Prostate gland (tissue), 2 donors: ENCODE data around the gene OLFM1. TPM values are rescaled to one million over a fixed set of nuclear protein-coding genes. Genes with fewer than 3 reads are reported as not detected.

Experiments used
- DNase-seq: peaks from one replicate; pipeline ENCODE4 v3.0.0-alpha.2; 2019; ENCODE audit warnings: low spot score
- H3K27ac ChIP-seq, 2 donors: fragments of 200-600 bp; sonication (generic); 2 replicates each; pipeline ENCODE4 v1.5.1; 2017 to 2019
- H3K27me3 ChIP-seq: fragments of 200-600 bp; sonication (generic); replicated peaks from 2 replicates; pipeline ENCODE4 v1.5.1; 2019; ENCODE audit not compliant: insufficient read depth
- H3K36me3 ChIP-seq, 2 donors: fragments of 200-600 bp; sonication (generic); 1 replicate in 1 of 2; 2 replicates in 1 of 2; pipeline versions ENCODE4 v1.5.1 to v1.8.1; 2017 to 2019
- H3K4me1 ChIP-seq: fragments of 200-600 bp; sonication (generic); replicated peaks from 2 replicates; pipeline ENCODE4 v1.5.1; 2019
- H3K4me3 ChIP-seq, 2 donors: fragments of 200-600 bp; sonication (generic); 2 replicates each; pipeline ENCODE4 v1.5.1; 2017 to 2019
- H3K9me3 ChIP-seq: fragments of 200-600 bp; sonication (generic); 2 replicates; pipeline ENCODE4 v1.5.1; 2017
- POLR2A ChIP-seq: fragments of 450-650 bp; IDR thresholded peaks from one replicate; pipeline ENCODE4 v1.6.1; 2016; ENCODE audit warnings: antibody characterized with exemption, mild to moderate bottlenecking
- POLR2AphosphoS5 ChIP-seq: sonication (generic); formaldehyde crosslinking; IDR thresholded peaks from one replicate; pipeline ENCODE4 v1.6.1; 2017; ENCODE audit warnings: antibody characterized with exemption
- WGBS: methylation state at CpG from one replicate; pipeline ENCODE4 v1.1.5; 2018; 5-methylcytosine and 5-hydroxymethylcytosine counted together
- intact Hi-C: fragments of 100-400 bp; cut with DNase I; formaldehyde crosslinking; loops from one replicate; pipeline ENCODE4 v1.14.2; 2022
- total RNA-seq, 2 donors: library from RNA; depleted of rRNA; stranded (reverse); fragments of >200 nt; gene quantifications; one replicate each; pipeline ENCODE4 v1.1.0, GENCODE V29; 2016
- TF ChIP-seq, protein P1 (sequence below), 4 experiments: fragments of 200-600 bp in 2 of 4; fragments of 450-650 bp in 2 of 4; sonication (generic) in 2 of 4; IDR thresholded peaks; 1 replicate in 3 of 4; 2 replicates in 1 of 4; pipeline ENCODE4 v1.5.1; 2016 to 2019; ENCODE audit warnings: antibody characterized with exemption in 4 of 4, mild to moderate bottlenecking in 2 of 4, moderate library complexity in 2 of 4

Gene OLFM1
- total RNA-seq, 2 donors from 2014 or later = 11.7 to 23.3 TPM

DNA sequence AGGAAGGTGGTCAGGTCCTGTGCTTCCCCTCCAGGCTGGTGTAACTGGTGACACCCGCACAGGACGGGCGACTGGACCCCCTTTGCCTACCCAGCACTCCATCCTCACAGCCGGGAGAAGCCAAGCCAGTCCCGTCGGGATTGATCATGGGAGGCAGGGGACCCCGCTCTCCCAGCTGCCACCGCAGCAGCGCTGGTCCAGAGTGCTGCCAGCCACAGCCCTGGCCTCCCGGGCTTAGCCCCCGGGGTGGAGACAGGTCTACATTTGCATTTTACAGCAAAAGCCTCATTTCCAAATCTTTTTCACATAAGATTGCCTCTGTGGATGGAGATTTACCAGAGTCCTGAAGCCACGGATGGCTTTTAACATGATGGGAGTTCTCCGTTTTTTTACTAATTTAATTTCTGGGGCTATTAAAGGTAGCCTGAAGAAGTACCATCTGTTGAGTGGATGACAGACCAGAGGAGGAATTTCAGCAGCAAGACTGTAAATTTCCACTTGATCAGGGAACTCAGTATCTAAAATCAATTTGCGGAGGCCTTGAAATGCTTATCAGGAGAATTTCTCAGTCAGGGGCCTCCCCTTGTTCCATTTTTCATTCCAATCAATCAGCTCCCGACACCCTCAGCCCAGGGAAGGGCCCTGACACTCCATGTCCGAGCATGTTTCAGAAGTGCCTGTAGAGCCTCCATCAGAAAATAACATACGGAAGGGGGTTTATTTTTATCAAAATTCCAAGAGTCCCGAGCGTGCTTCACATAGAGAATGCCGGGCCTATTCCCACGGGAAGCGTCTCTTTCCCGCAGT is 80.6 kb downstream of the OLFM1 start:
- DNase-seq = no peak
- intact Hi-C loops = no loop called here
- Histone ChIP-seq H3K27ac (no peak overlapping the region), H3K27me3 (no peaks in the 10 kb centered on the region), H3K36me3 (no peaks in the 10 kb centered on the region), H3K4me1 (no peaks in the 10 kb centered on the region), H3K9me3 (no peaks in the 10 kb centered on the region), H3K4me3 (no peak overlapping the region)
- TF ChIP-seq, protein P1, sequence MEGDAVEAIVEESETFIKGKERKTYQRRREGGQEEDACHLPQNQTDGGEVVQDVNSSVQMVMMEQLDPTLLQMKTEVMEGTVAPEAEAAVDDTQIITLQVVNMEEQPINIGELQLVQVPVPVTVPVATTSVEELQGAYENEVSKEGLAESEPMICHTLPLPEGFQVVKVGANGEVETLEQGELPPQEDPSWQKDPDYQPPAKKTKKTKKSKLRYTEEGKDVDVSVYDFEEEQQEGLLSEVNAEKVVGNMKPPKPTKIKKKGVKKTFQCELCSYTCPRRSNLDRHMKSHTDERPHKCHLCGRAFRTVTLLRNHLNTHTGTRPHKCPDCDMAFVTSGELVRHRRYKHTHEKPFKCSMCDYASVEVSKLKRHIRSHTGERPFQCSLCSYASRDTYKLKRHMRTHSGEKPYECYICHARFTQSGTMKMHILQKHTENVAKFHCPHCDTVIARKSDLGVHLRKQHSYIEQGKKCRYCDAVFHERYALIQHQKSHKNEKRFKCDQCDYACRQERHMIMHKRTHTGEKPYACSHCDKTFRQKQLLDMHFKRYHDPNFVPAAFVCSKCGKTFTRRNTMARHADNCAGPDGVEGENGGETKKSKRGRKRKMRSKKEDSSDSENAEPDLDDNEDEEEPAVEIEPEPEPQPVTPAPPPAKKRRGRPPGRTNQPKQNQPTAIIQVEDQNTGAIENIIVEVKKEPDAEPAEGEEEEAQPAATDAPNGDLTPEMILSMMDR (IDR thresholded peaks at IDR 0.05) = no peak
- WGBS = 77% methylated on average over 23 of the region's 23 CpGs

DNA sequence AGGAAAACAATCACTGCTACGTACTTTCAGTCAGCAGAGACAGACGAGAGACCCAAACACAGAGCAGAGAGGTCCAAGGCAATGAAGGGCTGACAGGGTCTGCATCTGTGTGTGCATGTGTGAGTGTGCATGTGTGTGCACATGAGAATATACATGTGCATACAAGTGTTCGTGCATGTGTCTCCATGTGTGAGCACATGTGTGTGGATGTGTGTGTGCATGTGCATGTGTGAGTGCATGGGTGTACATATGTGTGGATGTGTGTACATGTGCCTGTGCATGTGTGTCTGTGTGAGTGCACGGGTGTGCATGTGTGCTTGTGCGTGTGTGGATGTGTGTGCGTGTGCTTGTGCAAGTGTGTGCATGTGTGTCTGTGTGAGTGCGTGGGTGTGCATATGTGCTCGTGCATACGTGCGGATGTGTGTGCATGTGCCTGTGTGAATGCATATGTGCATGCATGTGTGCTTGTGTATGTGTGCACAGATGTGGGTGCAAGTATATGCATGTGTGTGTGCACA is 82.3 kb downstream of the OLFM1 start:
- TF ChIP-seq POLR2AphosphoS5 (no peak), POLR2A (no peak)
- TF ChIP-seq, protein P1 (IDR thresholded peaks at IDR 0.05) = no peak
- intact Hi-C loops = no loop called here
- Histone ChIP-seq H3K4me3 (no peak overlapping the region), H3K27ac (no peak overlapping the region), H3K36me3 (no peaks in the 10 kb centered on the region), H3K4me1 (no peaks in the 10 kb centered on the region), H3K9me3 (no peaks in the 10 kb centered on the region), H3K27me3 (no peaks in the 10 kb centered on the region)
- WGBS = 71% methylated on average over 10 of the region's 10 CpGs
- DNase-seq = no peak

DNA sequence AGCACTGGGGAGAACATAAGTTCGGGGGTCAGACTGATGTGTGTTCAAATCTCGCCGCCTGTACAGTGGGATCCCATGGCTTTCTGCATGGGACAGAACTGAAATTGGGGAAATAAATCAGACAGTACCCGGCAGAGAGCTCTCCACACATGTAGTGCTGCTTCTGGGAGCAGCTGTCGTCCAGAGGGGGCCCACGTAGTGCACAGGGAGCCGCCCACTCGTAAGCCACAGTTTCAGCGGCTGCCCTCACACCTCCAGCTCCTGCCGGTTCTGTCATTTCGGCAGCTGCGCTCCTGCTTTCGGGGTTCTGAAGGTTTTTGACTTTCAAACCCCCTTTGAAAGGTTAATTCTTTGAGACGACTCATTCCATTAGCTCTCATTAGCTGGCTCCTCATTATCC is 83.1 kb downstream of the OLFM1 start:
- intact Hi-C loops = no loop called here
- no peak for TF ChIP-seq POLR2A
- TF ChIP-seq, protein P1 (IDR thresholded peaks at IDR 0.05) = no peak
- H3K36me3 ChIP-seq = no peaks in the 10 kb centered on the region
- no peak overlapping the region for H3K4me3 ChIP-seq
- WGBS = 50% methylated on average over 14 of the region's 14 CpGs
- no peak for DNase-seq
- no peaks in the 10 kb centered on the region for H3K4me1 ChIP-seq
- no peak overlapping the region for H3K27ac ChIP-seq
- no peaks in the 10 kb centered on the region for H3K27me3 ChIP-seq
- H3K9me3 ChIP-seq = no peaks in the 10 kb centered on the region

Other genes starting within 250 kb of the OLFM1 start
- gene FCN2, start 206.9 kb upstream of the OLFM1 start, total RNA-seq = 1 to 10 TPM in 1 of 2 donors, not detected in 1; 2.4 TPM
- gene FCN1, start 169.8 kb upstream of the OLFM1 start, total RNA-seq = under 1 TPM; 0.23 to 0.34 TPM